NAMALWA (cell line): ENCODE measurements around the gene VEGFD.

Experiments
- DNase-seq: peaks from one replicate; pipeline ENCODE4 v3.0.0-alpha.2; 2015; ENCODE audit warnings: low spot score

VEGFD gene

GRCh38 chrX:15301924-15302323 is 82.3 kb downstream of the VEGFD start:
- DNase-seq = no peak

DNA sequence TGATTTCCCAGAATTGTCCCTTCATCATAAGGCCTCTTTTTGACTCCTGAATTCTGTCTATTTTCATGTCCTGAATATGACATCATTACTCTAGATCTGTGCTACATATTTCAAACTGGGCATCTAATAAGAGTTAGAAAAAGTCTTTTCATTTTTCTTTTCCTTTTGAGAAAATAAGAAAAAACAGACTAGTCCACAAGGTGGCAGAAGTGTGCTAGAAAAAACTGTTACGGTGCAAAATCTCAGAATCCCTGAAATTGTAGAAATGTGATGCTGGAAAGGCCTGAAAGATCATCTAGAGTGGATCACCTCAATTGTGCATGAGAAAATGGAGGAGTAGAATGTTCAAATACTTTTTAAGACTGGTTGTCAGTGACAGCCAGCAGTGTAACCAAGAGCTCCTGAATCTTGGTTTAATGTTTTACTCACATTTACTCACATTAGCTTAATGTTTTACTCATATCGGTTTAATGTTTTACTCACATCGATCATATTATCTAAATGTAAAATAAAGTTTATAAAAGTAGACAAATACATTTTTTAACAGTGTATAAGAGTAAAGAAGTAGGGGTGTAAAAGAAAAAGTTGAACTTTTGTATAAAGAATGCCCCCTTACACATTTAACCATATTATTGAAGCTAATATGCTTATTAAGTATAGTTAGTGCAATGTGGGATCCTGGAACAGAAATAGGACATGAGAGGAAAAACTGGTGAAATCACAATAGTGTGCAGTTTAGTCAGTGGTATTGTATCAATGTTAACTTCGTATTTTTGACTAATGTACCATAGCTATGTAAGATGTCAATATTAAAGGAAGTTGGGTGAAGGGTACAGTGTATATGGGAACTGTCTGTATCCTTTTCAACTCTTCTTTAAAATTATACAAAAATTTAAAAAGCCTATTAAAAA is 84.0 kb downstream of the VEGFD start:
- DNase-seq = peak; percentile 41

DNA sequence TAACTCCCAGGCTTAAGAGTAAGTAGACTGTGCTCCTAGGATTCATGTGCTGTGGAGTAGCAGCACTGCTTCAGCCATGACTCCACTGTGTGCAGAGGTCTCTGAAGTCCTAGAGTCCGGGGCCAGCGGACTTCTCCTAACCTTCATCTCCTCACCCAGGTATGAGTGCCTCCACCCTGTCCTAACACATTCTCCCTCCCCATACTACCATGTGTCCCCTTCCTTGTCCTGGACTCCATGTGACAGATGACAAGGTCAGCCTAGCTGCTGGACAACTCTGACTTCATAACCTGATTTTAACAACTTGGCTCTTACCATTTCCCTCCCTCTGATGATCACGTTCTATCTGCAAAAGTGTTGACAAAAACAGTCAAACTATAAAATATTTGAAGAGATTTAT is 85.4 kb downstream of the VEGFD start:
- no peak for DNase-seq

DNA sequence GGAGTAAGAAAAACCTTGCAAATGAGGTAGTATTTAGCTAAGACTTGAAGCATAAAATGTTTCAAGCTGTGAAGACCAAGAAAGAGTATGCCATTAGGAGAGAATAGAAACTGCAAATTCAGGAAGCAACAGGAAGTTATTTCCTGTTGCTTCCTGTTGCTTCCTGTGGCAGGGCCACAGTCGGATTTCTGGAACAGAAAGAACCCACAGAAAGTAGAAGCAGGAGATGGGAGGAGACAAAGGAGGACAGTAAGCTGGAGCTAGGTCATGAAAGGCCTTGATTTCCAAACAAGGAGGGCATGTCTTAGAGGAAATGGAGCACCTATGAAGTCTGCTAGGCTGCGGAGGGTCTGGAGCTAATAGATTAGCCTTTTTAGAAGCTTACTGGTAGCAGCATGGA is 86.0 kb downstream of the VEGFD start:
- DNase-seq = no peak
